ENCODE measurements around the gene USP3.
"Not testable (repeated sequence)": the region's sequence is repeated elsewhere in the genome, so short reads cannot be mapped to it uniquely, and the experiment has no call there.

USP3 gene

GRCh38 chr15:63517202-63517601, 12.8 kb downstream of the USP3 start:
- DNase-seq: no peak

- no peak for DNase-seq
These were observed 13.2 kb downstream of the USP3 start for GRCh38 chr15:63517628-63518027.

DNA sequence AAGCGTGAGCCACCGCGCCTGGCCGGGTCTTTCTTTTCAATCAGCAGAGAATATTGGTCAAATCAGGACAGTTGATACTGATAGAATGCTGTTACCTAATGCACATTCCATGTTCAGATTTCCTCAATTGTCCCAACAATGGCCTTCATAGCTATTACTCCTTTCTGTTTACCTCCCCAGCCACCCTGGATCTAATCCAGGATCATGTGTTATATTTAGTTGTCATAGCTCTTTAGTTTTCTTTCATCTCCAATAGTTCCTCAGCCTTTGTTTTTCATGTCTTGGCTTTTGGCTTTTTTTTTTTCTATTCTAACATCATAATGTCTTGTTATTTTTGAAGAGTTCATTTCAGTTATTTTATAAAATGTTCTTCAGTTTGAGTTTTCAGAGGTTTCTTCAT, 14.6 kb downstream of the USP3 start:
- DNase-seq: no peak

DNA sequence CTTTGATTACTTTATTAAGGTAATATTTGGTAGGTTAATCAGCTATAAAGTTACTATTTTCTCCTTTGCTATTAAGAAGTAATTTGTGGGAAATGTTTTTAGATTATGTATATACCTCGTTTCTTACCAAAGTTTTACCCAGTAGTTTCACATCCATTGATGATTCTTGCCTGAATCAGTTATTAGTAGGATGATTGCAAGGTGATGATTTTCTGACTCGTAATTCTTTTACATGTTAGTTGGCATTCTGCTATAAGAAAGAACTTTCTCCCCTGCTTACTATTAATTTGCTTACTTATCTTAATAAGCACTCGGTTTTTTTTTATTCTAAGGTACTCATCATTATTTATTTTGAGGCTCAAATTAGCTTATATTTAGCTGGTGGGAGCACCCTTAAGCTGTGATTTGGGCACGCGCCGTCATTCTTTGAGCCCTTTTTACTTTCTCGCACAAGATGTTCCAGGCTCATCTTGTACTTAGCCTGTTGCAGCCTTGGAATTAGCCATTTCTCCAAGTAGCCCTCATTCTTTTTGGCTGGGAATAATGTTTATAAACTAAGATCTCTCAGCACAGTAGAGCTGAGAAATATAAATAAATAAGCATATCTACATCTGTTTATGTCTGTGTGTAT, 15.3 kb downstream of the USP3 start:
- no peak for DNase-seq

DNA sequence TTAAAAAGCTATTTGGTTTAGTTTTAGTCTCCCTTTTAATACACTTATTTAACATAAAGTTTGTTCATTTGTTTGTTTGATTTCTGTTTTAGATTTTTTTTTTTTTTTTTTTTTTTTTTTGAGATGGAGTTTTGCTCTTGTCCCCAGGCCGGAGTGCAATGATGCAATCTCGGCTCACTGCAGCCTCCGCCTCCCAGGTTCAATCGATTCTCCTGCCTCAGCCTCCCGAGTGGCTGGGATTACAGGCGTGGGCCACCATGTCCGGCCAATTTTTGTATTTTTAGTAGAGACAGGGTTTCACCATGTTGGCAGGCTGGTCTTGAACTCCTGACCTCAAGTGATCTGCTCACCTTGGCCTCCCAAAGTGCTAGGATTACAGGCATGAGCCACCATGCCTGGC, 16.1 kb downstream of the USP3 start:
- not testable (repeated sequence) for DNase-seq

DNA sequence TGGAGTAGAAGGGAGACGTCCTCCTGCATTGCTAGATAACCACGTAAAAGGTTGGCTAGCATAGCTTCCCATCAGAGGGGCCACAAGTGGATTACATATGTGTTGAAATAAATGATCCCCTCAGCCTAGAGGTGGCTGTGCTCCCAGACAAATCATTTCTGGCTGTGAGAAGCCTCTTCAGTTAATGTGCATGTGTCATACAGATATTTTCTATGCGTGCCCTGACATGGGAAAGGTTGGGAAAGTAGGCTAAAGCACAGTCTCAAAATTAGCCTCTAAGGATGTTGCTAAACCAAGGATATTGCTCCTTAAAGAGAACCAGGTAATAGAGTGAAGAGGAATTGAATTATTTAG, 17.8 kb downstream of the USP3 start:
- peak in 1 of 2 experiments; percentile 6 for DNase-seq

GRCh38 chr15:63523306-63523990, 19.1 kb downstream of the USP3 start:
- DNase-seq: no peak

DNA sequence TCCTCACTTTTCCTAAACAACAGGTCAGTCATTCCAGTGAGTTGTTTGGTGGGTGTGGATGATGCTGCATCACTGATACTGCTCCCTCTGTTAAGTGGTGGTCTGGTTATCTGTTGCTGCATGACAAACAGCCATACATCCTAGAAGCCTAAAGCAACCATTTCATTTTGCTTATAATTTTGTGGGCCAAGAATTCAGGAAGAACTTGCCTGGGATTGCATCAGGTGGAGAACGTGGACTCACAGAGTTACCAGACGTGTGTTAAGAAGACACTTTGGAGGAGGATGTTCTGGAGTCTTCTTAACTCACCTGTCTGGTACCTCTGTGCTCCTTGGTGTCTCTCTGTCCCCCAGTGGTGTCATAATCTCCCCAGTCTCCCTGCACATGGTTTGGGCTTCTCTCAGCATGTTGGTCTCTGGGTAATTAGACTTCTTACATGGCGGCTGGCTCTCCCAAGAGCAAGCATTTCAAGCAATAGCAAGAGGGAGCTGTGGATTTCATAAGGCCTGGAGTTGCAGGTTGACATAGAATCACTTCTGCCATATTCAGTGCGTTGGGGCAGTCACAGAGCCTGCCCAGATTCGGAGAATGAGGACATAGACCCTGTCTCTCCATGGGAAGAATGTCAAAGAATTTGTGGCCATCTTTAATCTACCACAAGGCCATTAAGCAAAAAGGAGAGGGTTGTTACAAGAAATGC, 20.1 kb downstream of the USP3 start:
- no peak for DNase-seq

DNA sequence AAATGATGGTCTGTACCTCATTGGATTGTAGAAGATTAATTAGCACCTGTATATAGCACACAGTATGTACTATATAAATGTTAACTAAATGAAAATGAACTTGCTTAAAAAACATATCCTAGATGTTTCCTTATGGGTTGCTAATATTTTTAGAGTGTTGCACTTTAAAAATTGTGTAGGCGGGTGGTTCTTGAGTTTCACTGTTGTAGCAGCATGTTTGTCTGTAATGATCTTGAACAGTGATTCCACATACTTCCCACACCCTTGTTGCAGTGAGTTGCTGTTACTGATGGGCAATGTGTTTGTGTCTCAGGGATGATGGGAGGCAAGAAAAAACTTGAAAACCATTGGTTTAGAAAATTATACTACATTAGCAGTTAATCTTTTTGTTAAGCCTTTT, 22.0 kb downstream of the USP3 start:
- no peak for DNase-seq

- no peak for DNase-seq
These were observed 23.8 kb downstream of the USP3 start for GRCh38 chr15:63528138-63528659.

GRCh38 chr15:63530235-63530634, 25.8 kb downstream of the USP3 start:
- no peak for DNase-seq

DNA sequence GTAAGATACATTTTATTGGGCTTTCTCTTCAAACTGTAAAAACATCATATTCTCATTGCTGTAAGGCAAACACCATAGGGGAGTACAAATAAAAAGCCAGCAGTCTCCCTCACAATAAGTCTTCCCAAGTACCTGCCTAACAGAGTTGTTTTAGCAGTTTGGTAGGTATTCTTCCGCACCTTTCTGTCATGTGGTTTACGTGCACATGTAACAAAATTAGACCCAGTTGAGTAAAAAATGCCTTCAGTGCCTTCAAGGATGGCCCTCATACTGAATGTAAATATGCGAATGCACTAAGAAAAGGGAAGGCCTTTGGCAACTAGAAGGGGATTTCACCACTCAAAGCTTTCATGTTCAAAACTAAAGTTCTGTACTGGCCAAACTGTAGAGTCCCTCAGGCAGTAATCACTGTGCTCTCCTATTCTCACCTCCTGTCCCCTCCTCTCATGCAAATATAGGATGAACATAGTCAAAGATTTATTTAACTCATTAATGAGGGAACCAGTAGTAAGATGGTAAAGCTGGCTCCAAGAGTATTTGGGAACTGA, 26.4 kb downstream of the USP3 start:
- DNase-seq: no peak

DNA sequence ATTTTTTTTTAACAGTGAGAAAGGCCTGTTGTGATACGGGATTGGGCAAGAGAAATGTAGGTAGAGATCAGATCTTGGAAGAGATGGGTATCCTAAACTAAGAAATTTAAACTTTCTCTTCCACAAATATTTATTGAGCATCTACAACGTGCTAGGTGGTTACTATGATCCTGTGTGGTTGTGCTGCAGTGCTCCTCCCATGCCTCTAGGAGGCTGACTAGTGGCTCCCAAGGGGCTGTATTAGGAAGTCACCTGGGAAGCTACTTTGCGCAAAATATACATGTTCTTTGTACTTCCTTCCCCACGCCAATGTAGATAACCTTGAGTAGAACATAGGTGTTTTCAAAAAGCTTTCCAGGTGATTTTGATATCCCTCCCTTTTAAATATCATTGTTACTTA, 27.2 kb downstream of the USP3 start:
- DNase-seq: no peak

DNA sequence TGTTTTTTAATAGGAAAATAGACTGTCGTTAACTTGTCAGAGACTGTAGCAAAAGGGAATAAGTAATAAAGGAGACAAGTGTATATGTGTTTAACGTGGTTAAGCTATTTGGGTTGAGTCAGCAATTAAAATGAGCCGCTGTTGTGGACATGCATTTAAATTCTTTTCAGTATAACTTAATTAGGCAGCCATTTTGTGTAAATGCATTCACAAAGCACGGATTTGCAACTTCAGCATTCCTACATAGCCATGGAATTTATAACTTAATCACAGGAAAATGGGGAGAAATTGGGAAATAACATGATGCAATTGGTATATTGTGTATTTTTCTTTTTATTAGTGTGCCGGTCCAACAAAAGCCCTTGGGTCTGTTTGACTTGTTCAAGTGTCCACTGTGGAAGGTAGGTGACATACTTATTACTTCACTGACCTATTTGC, 27.9 kb downstream of the USP3 start:
- no peak for DNase-seq

- not testable (repeated sequence) for DNase-seq
These were observed 30.5 kb downstream of the USP3 start for GRCh38 chr15:63534888-63535287.

- no peak for DNase-seq
These were observed 31.3 kb downstream of the USP3 start for GRCh38 chr15:63535689-63536088.

DNA sequence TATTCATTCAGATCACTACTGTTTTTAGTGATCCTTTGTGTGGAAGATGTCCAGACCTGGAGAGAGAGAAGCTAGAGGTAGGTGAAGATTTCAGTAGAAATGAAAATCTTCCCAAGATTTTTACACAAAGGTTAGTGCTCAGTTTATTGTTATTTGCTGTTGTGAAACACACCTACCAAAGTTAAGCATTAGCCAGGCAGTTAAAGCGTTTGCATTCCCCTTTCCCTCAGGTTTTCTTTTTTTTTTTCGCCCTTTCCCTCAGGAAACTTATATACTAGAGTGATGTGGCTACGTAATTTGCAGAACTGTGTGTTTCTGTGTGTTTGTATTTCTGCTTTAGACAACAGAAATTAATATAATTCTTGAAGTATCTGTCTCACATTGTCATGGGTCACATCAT, 34.5 kb downstream of the USP3 start:
- DNase-seq: no peak

GRCh38 chr15:63539521-63539920, 35.1 kb downstream of the USP3 start:
- DNase-seq: peak; percentile 8 to 13

GRCh38 chr15:63539998-63540397, 35.6 kb downstream of the USP3 start:
- DNase-seq: no peak

DNA sequence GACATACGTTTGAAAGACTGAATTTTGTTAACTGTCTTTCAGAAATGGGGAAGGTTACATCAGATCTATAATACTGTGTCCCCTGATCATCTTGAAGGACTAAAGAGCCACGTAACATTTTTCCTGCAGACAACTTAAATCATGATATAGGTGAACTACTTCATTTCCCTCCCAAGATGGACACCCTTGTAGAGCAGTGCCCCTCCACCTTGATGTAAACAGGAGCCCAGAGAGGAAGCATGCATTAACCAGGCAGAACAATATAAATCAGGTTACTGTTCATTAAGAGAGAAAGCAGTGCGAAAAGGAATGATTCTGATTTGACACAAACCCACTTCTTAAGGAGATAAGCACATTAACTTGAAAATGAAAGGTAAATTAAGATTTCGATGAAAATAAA, 36.1 kb downstream of the USP3 start:
- DNase-seq: no peak

DNA sequence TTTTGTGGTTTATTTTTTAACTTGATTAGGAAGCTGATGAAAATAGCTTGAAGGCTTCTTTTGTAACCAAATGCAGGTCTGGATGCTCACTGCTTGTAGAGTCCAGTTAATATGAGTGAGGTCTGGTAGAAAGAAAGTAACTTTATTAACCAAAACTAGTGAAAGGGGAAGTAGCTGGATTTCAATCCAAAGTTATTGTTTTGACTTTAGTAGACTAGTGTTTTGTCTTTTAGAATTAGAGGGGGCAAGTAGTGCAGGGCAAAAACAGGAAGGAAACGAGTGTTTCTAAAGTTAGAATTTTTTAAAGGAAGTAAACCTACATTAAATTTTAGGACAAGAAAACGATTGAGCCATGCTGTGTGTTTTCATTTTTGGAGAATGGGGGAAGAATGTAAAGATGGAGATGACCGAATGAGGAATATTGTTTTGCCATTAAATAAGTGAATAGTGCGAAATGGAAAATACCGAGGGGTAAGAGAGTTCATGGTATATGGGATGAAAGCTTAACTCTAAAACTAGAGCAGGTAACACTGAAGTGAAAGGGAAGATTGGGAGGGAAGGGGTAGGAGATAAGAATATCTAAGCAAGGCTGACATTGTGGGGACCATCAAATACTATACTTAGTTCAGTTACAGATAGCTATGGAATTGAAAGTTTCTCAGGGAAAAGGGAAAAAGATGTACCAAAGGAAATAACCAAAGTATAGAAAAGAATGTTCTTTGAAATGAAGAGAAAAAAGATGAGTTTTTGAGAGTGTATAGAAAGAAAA, 40.0 kb downstream of the USP3 start:
- no peak for DNase-seq

DNA sequence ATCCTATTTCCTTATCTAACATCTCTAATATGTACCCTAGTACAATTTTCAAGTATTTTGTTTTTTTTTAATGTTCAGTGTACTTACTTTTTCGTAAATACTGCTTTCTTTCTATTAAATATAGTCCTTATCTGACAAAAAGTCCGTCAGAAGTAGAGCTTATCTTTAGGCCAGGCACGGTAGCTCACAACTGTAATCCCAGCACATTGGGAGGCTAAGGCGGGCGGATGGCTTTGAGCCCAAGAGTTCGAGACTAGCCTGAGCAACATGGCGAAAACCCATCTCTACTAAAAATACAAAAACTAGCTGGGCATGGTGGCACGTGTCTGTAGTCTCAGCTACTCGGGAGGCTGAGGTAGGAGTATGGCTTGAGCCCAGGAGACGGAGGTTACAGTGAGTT, 41.1 kb downstream of the USP3 start:
- DNase-seq: no peak

- DNase-seq: no peak
These were observed 47.0 kb downstream of the USP3 start for GRCh38 chr15:63551400-63551799.

Measured in NCI-H187 (cell line).